Measurements from ENCODE around the gene YIPF6.
"Not testable (repeated sequence)": the region's sequence is repeated elsewhere in the genome, so short reads cannot be mapped to it uniquely, and the experiment has no call there.

YIPF6 gene

DNA sequence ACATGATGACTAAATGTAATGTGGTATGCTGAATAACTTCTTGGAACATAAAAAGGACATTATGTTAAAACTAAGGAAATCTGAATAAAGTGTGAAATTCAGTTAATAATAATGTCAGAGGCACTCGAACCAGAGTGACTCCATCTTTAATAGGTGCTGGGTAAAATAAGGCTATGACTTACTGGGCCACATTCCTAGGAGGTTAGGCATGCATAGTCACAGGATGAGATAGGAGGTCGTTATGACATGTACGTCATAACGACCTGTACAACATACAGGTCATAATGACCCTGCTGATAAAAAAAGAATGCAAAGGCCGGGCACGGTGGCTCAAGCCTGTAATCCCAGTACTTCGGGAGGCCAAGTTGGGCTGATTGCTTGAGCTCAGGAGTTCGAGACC lies 36.7 kb upstream of the YIPF6 start:
- TF ChIP-seq, protein P1, sequence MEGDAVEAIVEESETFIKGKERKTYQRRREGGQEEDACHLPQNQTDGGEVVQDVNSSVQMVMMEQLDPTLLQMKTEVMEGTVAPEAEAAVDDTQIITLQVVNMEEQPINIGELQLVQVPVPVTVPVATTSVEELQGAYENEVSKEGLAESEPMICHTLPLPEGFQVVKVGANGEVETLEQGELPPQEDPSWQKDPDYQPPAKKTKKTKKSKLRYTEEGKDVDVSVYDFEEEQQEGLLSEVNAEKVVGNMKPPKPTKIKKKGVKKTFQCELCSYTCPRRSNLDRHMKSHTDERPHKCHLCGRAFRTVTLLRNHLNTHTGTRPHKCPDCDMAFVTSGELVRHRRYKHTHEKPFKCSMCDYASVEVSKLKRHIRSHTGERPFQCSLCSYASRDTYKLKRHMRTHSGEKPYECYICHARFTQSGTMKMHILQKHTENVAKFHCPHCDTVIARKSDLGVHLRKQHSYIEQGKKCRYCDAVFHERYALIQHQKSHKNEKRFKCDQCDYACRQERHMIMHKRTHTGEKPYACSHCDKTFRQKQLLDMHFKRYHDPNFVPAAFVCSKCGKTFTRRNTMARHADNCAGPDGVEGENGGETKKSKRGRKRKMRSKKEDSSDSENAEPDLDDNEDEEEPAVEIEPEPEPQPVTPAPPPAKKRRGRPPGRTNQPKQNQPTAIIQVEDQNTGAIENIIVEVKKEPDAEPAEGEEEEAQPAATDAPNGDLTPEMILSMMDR (IDR thresholded peaks at IDR 0.05; ENCODE audit: insufficient read depth, low read depth, low read length, missing control alignments), result no peak
- no peak overlapping the region for H3K4me3 ChIP-seq (ENCODE audit: low read length)
- peak; percentile 30 for DNase-seq (ENCODE audit: low read depth)

DNA sequence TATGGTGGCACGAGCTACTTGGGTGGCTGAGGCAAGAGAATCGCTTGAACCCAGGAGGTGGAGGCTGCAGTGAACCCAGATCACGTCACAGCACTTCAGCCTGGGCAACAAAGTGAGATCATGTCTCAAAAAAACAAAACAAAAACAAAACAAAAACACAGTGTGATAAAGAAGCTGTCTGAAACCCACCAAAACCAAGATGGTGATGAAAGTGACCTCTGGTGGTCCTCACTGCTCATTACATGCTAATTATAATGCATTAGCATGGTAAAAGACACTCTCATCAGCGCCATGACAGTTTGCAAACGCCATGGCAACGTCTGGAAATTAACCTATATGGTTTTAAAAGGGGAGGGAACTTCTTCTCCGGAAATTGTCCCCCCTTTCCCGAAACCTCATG lies 36.2 kb upstream of the YIPF6 start:
- peak; percentile 24 for DNase-seq (ENCODE audit: low read depth)
- TF ChIP-seq, protein P1 (IDR thresholded peaks at IDR 0.05; ENCODE audit: insufficient read depth, low read depth, low read length, missing control alignments), result peak; percentile 22
- no peak overlapping the region for H3K4me3 ChIP-seq (ENCODE audit: low read length)

DNA sequence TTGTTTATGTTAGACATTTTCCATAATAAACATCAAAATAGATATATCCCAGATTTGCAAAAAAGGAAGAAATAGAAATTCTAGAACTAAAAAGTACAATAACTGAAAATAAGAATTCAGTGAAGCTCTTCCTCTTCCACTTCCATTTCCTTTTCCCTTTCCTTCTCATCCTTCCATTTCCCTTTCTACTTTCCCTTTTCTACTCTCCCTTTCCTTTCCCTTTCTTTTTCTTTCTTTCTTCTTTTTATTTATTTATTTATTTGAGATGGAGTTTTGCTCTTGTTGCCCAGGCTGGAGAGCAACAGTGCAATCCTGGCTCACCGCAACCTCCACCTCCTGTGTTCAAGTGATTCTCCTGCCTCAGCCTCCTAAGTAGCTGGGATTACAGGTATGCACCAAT lies 35.0 kb upstream of the YIPF6 start:
- H3K4me3 ChIP-seq (ENCODE audit: low read length), result no peak overlapping the region
- TF ChIP-seq, protein P1 (IDR thresholded peaks at IDR 0.05; ENCODE audit: insufficient read depth, low read depth, low read length, missing control alignments), result no peak
- no peak for DNase-seq (ENCODE audit: low read depth)

DNA sequence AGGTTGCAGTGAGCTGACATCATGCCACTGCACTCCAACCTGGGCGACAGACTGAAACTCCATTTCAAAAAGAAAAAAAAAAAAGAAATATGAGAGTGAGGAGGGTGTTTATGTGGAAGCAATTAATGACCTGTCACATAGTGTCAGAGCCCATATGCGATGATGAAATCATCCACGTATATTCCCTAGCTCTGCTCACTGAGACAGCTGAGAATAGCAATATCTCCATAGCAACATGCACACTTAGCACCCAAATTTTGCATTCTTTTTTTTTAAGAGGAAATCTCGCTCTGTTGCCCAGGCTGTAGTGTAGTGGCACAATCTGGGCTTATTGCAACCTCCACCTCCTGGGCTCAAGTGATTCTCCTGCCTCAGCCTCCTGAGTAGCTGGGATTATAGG lies 34.1 kb upstream of the YIPF6 start:
- TF ChIP-seq, protein P1 (IDR thresholded peaks at IDR 0.05; ENCODE audit: insufficient read depth, low read depth, low read length, missing control alignments), result no peak
- DNase-seq (ENCODE audit: low read depth), result no peak
- no peak overlapping the region for H3K4me3 ChIP-seq (ENCODE audit: low read length)

DNA sequence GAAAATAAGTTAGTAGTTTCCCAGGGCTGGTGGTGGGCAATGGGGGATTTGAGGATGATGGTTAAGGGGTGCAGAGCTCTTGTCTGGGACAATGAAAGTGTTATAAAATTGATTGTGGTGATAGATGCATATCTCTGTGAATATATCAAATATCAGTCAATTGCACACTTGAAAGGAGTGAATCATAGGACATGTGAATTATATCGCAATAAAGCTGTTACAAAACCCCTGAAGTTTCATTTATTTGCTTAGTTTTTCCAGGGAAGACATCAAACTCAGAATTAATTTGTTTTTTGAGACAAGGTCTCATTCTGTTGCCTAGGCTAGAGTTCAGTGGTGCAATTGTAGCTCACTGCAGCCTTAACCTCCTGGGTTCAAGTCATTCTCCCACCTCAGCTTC lies 17.9 kb upstream of the YIPF6 start:
- no peak for DNase-seq (ENCODE audit: low read depth)
- no peak overlapping the region for H3K4me3 ChIP-seq (ENCODE audit: low read length)
- TF ChIP-seq, protein P1 (IDR thresholded peaks at IDR 0.05; ENCODE audit: insufficient read depth, low read depth, low read length, missing control alignments), result no peak

DNA sequence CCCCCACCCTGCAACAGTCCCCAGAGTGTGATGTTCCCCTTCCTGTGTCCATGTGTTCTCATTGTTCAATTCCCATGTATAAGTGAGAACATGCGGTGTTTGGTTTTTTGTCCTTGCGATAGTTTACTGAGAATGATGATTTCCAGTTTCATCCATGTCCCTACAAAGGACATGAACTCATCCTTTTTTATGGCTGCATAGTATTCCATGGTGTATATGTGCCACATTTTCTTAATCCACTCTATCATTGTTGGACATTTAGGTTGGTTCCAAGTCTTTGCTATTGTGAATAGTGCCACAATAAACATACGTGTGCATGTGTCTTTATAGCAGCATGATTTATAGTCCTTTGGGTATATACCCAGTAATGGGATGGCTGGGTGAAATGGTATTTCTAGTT lies 12.7 kb upstream of the YIPF6 start:
- not testable (repeated sequence) for DNase-seq (ENCODE audit: low read depth); H3K4me3 ChIP-seq (ENCODE audit: low read length)

DNA sequence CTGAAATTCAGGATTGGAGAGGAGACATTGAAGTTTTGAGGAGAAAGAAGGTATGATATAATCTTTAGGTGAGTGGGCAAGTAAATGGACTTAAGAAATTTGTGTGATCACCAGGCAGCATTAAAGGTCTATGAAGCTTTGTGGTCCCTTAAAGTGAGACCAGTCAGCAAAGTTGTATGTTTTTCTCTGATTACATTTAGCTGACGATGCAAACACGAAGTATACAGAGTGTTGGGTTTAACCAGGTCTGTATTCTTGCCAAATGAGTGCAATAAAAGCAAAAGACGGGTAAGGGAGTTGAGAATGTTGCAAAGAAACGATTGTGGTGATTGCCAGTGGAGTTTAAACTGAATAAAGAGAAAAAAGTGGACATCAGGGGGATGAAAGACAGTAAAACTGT lies 11.6 kb upstream of the YIPF6 start:
- no peak overlapping the region for H3K4me3 ChIP-seq (ENCODE audit: low read length)
- DNase-seq (ENCODE audit: low read depth), result no peak
- TF ChIP-seq, protein P1 (IDR thresholded peaks at IDR 0.05; ENCODE audit: insufficient read depth, low read depth, low read length, missing control alignments), result no peak

DNA sequence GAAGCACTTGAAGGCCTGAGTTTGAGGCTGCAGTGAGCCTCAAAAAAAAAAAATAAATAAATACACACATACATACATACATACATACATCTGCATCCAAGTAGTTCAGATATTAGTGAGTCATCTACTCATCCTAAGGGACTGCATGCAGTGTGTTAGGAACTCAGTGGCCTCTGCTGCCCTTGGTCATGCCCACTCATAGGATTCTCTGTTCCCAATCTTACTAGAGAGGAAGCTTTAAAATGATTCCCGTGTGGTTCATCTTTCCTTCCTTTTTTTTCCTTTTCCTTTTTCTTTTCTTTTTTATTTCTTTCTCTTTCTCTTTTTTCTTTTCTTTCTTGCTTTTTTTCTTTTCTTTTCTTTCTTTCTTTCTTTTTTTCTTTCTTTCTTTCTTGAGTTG lies 10.9 kb upstream of the YIPF6 start:
- TF ChIP-seq, protein P1 (IDR thresholded peaks at IDR 0.05; ENCODE audit: insufficient read depth, low read depth, low read length, missing control alignments), result no peak
- no peak overlapping the region for H3K4me3 ChIP-seq (ENCODE audit: low read length)
- DNase-seq (ENCODE audit: low read depth), result no peak
